Sigmoid colon (tissue), 4 donors: Measurements from ENCODE around the gene ZNF664.

Experiments used
- POLR2AphosphoS5 ChIP-seq, 4 donors: sonication (generic); formaldehyde crosslinking; IDR thresholded peaks; one replicate each; pipeline ENCODE4 v1.6.1; 2017; ENCODE audit warnings: antibody characterized with exemption in 4 of 4
- TF ChIP-seq, protein P1 (sequence below), 4 experiments: fragments of 450-650 bp in 3 of 4; fragments of 200-600 bp in 1 of 4; IDR thresholded peaks; one replicate each; pipeline ENCODE4 v1.5.1; 2016 to 2019; ENCODE audit warnings: antibody characterized with exemption in 4 of 4, mild to moderate bottlenecking in 3 of 4, moderate library complexity in 2 of 4

DNA sequence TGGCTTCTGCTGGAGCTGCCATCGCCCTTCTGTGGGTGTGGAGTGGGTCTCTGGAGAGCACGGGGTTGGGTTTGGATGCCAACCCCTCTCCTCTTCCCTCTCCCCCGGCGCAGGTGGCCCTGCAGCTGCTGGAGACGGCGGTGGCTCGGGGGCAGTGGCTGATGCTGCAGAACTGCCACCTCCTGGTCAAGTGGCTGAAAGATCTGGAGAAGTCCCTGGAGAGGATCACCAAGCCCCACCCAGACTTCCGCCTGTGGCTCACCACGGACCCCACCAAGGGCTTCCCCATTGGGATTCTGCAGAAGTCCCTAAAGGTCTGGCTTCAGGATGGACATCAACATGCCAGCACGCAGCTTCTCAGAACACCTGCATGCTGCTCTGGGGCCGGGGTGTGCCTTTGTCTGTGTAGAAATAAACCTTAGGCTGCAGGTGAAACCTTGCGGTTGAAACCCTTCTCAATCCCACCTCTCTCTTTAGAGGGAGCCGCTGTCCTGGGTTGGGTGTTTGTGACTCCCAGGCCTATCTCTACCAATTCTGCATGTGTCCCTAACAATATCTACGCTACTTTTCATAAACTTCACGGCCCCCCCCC is 44.6 kb upstream of the ZNF664 start:
- TF ChIP-seq, protein P1, sequence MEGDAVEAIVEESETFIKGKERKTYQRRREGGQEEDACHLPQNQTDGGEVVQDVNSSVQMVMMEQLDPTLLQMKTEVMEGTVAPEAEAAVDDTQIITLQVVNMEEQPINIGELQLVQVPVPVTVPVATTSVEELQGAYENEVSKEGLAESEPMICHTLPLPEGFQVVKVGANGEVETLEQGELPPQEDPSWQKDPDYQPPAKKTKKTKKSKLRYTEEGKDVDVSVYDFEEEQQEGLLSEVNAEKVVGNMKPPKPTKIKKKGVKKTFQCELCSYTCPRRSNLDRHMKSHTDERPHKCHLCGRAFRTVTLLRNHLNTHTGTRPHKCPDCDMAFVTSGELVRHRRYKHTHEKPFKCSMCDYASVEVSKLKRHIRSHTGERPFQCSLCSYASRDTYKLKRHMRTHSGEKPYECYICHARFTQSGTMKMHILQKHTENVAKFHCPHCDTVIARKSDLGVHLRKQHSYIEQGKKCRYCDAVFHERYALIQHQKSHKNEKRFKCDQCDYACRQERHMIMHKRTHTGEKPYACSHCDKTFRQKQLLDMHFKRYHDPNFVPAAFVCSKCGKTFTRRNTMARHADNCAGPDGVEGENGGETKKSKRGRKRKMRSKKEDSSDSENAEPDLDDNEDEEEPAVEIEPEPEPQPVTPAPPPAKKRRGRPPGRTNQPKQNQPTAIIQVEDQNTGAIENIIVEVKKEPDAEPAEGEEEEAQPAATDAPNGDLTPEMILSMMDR (IDR thresholded peaks at IDR 0.05), result no peak
- TF ChIP-seq POLR2AphosphoS5 (IDR thresholded peaks at IDR 0.05), result no peak
